HFF-Myc (cell line): ENCODE measurements around the gene CADPS.

Experiments
- DNase-seq: peaks from one replicate; pipeline ENCODE4 v3.0.0-alpha.2; 2011; ENCODE audit warnings: low read depth; ENCODE audit errors: extremely low read depth
- H3K4me3 ChIP-seq: replicated peaks from 2 replicates; pipeline ENCODE4 v1.5.1; 2011; ENCODE audit warnings: low read depth, mild to moderate bottlenecking, control low read depth, low read length
- TF ChIP-seq, protein P1 (sequence below): IDR thresholded peaks from 2 replicates; pipeline ENCODE4 v1.5.1; 2012; ENCODE audit warnings: mild to moderate bottlenecking, low read depth, low read length, control low read depth; ENCODE audit errors: missing control alignments

Gene CADPS

GRCh38 chr3:62863648-62864047, 11.6 kb downstream of the CADPS start:
- DNase-seq: no peak
- H3K4me3 ChIP-seq: no peak overlapping the region
- TF ChIP-seq, protein P1, sequence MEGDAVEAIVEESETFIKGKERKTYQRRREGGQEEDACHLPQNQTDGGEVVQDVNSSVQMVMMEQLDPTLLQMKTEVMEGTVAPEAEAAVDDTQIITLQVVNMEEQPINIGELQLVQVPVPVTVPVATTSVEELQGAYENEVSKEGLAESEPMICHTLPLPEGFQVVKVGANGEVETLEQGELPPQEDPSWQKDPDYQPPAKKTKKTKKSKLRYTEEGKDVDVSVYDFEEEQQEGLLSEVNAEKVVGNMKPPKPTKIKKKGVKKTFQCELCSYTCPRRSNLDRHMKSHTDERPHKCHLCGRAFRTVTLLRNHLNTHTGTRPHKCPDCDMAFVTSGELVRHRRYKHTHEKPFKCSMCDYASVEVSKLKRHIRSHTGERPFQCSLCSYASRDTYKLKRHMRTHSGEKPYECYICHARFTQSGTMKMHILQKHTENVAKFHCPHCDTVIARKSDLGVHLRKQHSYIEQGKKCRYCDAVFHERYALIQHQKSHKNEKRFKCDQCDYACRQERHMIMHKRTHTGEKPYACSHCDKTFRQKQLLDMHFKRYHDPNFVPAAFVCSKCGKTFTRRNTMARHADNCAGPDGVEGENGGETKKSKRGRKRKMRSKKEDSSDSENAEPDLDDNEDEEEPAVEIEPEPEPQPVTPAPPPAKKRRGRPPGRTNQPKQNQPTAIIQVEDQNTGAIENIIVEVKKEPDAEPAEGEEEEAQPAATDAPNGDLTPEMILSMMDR: no peak

GRCh38 chr3:62859203-62859791, 15.9 kb downstream of the CADPS start:
- DNase-seq: no peak
- TF ChIP-seq, protein P1: no peak
- no peak overlapping the region for H3K4me3 ChIP-seq

- DNase-seq: no peak
- H3K4me3 ChIP-seq: no peak overlapping the region
- TF ChIP-seq, protein P1: no peak
Measured at GRCh38 chr3:62845996-62846395, 29.2 kb downstream of the CADPS start.

- no peak for DNase-seq
- H3K4me3 ChIP-seq: no peak overlapping the region
Measured at GRCh38 chr3:62843508-62843907, 31.7 kb downstream of the CADPS start.

GRCh38 chr3:62839748-62840147, 35.5 kb downstream of the CADPS start:
- DNase-seq: no peak
- TF ChIP-seq, protein P1: no peak
- no peak overlapping the region for H3K4me3 ChIP-seq

More at GRCh38 chr3:62843508-62843907, 31.7 kb downstream of the CADPS start:
- TF ChIP-seq, protein P1: no peak

- no peak for DNase-seq
- no peak overlapping the region for H3K4me3 ChIP-seq
- TF ChIP-seq, protein P1: no peak
Measured at GRCh38 chr3:62837145-62837787, 38.0 kb downstream of the CADPS start.
